DMS153 (cell line): ENCODE results near the gene CAMSAP1.
A peak's percentile ranks its signal among the peaks of the same experiment; 100 is the strongest.

Experiments
- DNase-seq: peaks from one replicate; lab custom pipeline; 2025; lab: John Stamatoyannopoulos, UW

The CAMSAP1 gene

DNA sequence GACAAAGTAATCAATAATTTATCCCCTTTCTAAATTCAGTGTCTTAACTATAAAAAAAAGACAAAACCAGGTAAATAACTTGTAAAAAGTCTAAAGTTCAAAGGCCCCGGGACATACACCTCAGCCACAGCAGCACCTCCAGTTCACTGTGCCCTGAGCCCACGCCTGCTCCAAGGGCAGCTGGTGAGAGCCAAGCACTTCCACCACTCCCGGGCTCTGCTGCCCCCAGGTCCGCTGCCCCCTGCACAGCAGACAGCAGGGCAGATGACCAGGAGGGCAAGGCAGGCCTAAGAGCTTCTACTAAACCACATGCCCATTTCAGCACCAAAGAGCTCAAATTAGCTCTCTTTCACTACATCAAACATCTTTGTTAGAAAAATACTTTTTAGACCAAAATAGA lies 91.9 kb downstream of the CAMSAP1 start:
- DNase-seq, result no peak

DNA sequence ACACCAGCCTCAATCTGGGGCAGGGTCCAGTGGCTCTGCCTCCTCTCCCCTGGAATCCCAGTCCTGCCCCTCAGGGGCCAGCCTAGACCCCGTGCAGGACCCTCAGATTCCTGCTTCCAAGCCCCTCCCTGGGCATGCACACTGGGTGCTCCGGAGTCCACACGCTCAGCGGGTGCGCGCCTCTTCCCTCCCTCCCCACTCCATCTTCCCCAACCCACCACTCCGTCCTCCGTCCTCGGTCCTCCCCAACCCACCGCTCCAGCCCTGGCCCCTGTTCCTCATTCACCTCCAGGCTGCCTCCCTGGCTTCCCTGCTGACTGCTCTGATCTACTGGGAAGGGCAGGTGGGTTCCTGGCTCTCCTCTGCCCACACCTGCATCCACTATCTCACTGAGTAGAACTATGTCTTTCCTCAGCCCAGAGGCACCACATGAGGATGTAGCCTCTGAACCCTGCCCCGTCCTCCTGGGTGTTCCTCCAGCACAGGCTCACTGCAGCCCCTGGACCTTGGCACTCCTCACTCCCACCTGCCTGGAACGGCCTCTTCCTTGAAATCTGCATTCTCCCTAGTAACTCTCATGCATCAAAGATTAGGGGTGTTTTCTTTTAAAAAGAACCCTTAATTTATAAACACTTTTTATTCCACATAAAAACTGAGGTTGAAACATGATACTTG lies 92.8 kb downstream of the CAMSAP1 start:
- DNase-seq, result no peak

DNA sequence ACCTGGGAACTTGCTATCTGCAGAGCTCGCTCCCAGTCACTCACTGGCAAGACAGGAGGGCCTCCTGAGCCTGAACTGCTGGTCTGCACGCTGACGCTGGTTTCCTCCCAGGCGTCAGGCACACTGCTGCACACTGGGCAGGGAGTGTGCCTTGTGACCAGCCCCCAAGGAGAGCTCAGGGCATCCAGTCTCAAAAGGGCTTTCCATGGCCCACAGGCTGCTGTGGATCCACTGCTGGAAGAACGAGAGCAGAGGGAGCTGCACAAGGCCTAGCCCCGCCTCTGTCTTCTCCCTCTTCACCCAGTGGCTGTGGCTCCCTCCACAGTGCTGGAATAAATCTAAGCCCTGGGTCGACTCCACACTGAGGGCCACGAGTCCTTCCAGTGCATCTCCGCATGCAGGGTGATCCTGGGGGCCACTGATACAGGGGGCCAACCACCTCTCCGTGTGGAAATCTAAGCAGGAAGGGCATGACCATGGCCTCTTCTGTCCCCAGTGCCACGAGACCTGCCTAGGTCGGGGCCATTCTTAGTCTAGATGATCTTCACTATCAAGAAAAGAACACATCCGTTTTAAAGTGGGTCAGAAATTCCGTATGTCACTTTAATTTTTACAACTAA lies 93.6 kb downstream of the CAMSAP1 start:
- DNase-seq, result no peak

DNA sequence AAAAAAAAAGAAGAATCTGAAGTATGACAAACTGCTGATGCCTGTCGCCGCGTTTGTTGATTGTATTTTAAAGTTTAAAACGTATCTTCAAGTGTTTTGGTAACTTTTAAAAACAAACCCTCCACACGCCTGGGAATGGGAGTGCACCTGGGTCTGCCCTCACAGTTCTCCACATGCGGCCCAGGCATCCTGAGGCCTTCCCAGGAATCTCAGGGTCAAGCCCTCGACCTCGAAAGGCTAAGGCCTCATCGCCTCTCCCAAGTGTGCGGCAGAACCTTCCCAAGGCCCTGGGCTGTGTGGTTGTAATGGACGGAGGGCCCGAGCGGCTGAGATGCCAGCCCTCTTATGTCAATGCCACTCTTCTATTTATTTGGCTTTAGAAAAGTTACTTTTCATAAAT lies 94.4 kb downstream of the CAMSAP1 start:
- DNase-seq, result no peak

DNA sequence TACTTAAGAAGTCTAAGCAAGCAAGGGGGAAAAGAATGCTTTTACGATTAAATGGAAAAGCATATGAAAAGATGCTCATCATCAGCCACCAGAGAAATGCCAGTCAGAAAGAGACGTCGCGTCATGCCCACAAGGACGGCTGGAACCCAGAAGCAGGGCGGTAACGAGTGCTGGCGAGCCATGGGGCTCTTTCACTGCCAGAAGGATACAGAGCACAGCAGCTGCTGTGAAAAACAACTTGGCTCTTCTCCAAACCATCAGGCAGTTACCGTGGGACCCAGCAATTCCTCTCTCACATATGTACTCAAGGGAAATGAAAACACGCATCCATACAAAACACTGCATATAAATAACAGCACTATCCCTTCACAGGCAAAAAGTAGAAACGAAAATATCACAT lies 95.5 kb downstream of the CAMSAP1 start:
- peak; percentile 3 for DNase-seq

DNA sequence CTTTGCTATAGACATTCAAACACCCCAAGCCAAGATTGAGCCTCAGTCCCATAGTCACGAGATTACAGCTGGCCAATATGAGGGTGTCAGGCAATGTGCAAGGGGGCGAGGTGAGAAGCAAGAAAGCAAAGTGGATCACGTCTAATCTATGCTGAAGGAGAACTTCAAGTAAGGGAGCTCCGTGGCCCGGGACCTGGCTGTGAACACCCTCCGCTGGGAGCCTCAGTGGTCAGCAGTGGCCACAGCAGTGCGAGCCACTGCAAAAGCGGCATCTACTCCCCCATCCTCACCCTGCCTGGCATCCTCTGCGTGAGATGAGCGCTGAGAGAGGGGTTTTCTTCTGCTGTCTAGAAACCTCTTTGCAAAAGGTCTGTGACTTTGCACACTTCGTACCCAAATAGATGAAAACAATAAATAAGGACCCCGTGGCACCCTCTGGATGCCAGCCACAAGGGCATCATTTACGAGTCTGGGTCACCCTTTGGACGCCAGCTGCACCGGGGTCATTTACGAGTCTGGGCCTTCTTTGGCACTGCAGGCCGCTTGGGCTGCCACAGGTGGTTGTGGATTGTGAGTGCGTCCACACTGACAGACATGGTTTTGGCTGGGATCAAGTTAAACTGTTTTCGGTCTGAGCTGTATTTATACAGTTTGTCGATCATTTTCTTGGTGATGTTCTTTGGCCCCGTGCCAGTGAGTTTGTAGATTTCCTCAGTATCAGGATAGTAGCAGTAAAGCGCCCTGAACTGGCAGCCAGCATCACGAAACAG lies 96.4 kb downstream of the CAMSAP1 start:
- DNase-seq, result no peak

DNA sequence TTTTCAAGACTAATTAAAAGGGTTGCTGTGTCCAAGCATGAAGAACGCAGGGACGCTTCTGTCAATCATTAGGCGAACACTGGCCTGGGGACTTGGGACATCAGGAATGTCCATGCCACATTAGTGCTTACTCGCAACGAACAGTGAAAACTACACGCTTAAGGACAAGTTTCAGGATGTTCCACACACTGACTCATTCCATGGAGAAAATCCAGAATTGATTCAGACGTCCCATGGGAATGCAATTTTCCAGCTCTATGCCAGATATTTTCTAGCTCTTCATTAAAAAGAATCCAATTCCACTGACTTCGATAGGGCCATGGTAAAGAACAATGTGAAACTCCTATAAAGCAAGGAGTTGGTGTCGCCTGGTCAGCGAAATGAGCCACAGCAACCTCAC lies 98.2 kb downstream of the CAMSAP1 start:
- no peak for DNase-seq

DNA sequence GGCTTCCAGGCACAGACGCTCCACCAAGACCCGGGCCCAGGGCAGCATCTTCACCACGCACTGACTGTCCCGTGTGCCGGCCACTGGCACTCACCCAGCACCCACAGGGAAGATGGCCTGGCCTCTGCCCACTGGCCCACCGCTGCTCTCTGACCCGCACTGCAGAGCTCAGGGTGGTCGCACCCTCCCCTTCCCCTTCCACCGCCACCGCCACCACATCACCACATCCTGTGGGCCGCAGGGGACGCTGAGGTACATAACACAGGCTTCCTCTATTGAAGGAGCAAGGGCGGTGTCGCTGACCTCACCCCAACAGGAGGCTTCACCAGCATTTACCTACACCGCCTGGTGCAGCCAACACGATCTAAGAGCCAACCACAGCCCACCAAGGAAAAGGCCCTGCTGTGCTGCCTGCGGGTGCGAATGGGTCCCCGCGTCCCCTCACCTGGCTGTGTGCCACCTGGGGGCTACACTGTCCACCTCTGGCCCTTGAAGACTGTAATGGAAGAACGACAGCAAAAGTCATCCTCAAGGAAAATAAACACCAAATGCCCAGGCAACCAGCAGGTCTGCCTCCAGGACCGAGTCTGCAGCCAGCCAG lies 101.8 kb downstream of the CAMSAP1 start:
- DNase-seq, result no peak

DNA sequence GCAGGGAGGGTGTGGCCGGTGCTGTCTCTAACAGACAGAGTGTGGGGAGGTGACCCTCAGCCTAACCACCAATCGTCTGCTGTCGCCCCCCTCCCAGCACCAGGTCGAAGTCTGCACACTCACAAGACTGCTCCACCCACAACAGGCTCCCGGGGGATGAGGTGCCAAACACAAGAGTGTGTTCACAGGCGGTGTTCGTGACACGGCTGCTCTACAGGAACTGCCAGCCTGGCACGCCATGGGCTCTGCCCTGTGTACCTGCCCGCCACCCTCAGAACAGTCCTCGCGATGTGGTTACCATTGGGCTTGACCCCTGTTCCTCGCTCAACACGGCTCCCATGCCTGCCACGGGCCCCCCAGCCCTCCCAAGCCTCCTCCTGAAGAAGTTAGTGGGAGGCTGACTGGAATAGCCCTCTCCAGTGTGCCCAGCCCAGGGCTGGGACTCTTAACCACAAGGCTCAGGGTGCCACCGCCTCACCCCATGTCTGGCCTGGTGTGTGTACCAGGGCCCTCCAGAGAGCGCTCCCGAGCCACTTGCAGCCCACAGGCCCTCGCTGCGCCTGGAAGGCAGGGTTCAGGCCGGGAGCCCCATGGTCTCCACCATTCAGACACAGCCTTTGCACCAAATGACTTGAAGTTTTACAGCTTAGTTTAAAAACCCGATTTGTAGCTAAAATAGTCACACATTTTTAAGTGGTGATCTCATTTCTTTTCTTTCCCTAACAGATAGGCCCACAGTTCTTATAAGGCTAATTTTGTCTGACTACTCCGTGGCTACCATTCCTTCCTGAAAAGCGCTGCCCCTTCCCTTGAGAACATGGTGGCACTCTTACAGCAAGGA lies 102.5 kb downstream of the CAMSAP1 start:
- no peak for DNase-seq

DNA sequence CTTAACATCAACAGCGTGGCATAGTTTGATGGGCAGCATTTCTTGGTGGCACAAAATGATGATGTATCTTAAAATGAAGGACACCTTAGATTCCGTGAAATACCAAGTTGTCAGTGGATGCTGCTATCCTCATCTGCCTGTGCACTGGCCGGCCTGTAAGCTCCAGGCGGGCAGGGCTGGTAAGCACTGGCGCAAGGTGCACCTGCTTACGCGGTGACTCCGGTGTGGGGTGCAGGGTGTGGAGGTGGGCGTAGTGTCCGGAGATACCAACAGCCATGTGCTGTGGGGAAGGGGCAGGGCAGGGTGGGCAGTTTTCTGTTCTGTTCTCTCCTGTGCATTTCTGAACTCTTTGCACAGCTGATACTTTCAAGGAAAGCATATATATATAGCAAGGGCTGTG lies 103.9 kb downstream of the CAMSAP1 start:
- DNase-seq, result no peak

DNA sequence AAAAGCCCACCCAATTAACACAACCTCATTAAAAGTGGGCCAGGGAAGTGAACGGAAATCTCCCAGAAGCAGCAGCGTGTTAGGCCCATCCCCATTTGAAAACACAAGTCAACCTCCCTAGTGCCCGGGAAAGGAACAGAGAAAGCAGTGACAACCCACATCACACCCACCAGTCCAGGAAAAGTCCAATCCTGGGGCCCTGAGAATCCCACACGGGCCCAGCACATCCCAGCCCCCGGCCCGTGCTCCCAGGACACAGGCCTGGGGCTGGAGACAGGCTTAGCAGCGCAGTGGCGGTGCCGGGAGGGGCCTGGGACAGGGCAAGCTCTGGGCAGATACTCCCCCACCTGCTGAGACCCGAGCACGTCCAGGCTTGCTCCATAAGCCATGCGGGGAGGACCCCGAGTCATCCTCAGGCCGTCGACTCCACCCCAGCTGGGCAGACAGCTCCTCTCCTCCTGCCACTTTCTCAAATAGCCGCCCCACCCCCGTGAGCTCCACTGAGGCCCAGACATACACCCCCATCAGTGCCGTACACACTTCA lies 104.4 kb downstream of the CAMSAP1 start:
- no peak for DNase-seq

DNA sequence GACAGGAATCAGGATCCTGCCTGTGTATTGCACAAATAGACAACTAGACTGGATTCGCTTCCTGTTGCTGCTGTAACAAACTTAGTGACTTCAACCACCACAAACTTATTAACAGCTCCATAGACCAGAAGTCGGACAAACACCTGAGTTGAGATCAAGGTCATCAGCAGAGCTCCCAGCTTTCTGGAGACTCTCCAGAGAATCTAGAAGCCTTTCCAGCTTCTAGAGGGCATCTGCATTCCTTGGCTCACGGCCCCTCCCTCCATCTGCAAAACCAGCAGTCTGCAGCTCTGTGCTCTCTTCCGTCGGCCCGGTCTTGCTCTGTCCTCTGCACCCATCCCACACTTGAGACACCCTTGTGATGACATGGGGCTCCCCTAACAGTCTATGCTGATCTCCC lies 106.3 kb downstream of the CAMSAP1 start:
- DNase-seq, result no peak

DNA sequence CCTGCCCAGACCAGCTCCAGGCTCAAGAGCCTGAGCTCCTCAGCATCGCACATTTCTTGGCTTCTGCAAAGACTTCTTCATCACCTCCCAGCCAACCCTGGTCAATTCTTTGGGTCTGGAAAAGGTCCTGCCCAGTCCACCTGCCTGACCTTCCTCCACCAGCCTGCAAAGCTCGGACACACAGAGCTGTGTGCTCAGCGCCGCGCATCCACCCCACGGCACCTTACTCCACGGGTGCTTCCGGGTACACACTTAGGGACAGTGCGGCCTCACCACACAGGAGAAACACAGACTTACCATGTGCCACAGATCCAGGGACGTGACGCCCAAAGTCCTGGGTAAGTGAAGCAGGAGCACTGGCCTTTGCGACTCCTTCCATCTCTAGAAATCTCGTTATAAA lies 108.1 kb downstream of the CAMSAP1 start:
- no peak for DNase-seq

DNA sequence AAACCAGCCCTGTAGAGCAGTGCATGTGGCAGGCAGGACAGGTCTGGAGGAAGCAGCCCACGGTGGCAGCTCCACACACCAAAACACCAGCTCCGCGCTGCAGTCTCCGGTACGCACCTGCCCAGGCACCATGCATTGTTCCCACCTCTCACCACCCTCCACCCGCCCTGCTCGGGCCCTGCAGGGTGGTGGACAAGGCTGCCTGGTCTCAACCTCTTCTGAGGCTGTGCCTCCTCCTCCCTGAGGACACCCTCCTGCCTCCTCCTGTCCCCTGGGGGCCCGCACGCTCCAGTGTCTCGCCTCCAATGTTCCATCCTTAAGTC lies 109.1 kb downstream of the CAMSAP1 start:
- DNase-seq, result no peak

DNA sequence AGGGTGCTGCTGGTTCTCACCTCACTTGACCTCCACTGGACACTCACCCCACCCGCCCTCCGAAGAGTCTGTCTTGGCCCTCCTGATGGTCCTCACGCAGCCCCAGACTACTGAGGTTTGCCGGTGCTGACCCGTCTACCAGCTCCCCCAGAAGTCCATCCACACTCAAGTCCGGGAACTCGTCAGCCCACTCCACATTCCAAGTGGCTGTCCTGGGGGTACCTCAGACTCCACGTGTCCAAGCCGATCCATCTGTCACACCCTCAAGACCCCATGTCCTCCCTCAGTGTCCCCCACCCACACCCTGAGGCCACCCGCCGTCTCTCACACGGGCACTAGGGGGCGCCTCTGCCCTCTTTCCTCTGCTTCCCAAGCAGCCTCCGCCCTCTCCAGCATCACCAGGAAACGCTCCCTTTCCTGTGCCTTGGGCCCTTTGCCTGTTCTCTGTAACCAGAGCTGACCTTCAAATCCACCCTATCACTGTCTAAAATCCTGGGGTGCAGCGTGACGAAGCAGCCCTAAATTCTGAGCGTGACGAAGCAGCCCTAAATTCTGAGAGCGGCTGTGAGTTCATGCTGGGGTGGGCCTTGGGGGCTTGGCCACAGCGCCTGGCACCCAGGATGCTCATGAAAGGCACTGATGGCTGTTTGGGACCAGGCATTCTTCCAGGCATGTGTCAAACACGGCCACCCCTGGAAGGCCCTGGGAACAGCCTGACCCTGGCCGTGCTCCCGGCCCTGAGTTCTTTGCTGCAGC lies 109.7 kb downstream of the CAMSAP1 start:
- DNase-seq, result peak; percentile 62

DNA sequence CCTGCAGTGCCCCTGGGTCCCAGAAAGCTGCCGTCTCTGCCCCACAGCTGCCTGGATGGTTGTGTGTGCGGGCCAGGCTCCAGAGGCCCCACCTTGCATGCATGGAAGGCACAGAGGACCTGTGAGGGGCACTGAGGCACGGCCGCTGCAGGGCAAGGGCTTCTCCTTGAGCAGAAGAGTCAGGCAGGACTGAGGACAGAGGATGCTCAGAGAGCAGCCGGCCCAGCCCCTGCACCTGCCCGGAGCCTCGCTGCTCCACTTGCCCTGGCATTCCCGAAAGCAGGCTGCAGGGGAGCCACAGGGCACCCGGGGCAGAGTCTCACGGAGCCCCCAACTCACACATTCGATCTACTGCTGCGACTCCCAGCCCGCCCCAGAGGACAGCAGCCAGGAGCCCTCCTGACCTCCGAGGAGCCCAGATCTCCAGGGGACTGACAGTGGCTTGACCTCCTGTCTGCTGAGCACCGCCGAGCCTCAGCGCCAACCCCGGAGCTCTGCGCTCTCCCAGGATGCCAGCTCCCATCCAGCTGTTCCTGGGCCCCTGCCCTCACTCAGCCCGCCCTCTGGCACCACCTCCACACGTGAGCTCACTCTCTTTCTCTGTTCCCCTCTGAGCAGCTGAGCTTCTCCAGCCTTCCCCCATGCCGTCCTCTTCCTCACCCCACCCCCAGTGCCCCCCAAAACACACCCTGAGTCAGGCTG lies 110.4 kb downstream of the CAMSAP1 start:
- no peak for DNase-seq

DNA sequence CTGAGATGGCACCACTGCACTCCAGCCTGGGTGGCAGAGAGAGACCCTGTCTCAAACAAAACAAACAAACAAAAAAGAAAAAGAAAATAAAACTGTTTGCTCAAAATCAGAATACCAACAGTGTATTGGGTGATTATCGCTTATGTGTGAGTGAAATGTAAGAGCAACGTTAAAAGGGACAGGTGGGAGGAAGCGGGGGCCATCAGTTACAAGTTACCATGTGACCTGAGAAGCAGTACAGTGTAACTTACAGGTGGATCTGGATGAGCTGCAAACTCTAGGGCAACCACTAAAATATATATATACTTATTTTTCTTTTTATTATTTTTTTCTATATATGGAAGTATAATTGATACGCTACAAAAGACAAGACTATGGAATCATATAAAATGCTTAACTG lies 112.0 kb downstream of the CAMSAP1 start:
- DNase-seq, result no peak

DNA sequence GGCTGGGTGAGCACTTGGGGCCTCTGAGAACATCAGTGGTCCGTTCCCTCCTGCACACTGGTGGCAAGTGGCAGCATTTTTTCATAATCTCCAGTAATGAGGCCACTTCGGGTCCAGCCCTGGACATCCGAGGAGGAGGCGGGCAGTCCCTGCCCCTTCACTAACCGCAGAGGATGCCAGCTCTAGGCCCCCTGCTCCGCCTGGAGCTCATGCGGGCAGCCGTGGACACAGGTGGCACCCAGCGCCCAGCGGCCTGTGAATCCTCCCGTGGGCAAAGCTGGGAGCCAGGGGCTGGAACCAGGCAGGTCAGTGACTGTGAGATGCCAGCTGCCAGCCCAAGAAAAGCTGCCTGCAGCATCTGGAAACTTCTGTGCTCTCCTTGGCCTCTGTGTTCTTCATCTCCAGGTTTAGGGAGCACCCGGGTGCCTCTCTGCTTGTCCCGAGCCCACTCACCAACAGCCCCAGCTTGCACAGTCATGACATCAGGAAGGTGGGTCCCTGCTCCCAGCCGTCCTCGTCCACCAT lies 112.9 kb downstream of the CAMSAP1 start:
- DNase-seq, result no peak

DNA sequence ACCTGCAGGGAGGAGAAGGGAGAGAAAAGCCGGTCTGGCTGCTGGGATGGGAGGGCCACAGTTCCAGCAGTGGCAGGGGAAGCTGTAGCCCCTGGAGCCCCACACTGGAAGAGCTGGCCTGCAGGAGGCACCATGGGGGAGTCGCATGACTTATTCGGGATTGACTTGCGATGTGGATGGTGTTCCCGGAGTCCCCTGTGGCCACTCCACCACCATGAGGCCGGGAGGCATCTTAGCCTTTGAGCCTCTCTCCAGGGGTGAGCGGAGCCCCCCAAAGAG lies 113.3 kb downstream of the CAMSAP1 start:
- DNase-seq, result no peak

DNA sequence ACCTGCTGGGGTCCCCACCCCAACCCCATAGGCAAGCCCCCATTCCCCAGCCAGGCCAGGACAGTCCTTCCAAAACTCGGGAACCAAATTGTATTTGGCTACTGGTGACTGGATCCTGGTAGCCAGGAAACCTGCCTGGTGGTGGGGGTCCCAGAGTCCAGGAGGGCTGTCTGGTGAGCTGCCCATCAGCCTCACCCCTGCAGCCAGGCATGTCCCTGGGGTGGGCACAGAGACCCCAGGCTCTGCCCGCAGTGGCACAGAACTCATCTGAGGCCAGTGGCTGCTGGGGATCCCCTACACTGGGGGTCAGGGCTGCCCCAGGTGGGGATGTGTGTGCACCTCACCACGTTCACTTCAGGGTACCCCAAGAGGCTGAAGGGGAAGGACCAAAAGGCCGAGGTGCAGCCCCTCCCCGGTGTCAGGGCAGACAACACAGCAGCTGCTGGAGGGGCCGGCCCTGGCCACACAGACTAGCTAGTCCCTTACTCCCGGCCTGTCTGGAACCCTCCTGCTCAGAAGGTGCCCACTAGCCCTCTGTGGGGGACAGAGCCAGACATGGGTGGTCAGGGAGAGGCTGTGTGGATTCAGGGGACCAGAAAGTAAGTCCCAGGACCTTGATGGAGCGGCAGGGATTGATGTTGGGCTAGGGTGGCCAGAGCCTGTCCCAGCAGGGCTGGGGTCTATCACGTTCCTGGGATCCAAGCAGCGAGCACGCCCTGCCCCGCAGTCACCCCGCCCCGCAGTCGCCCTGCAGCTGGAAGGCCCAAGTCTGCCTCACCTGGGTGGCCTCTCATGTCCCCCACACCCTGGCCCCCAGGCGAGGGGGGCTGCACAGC lies 113.9 kb downstream of the CAMSAP1 start:
- DNase-seq, result no peak
